ENCODE measurements around the gene C10orf88.
A peak's percentile ranks its signal among the peaks of the same experiment; 100 is the strongest.

Gene C10orf88

GRCh38 chr10:122981066-122981464 lies 27.0 kb upstream of the C10orf88 start:
- no peaks in the 10 kb centered on the region for H3K9me2 ChIP-seq (replicated peaks; ENCODE audit: control insufficient read depth, low read length)
- H3K27me3 ChIP-seq (ENCODE audit: control insufficient read depth, low read length) = no peaks in the 10 kb centered on the region
- peak overlapping the region; percentile 92 for H3K4me3 ChIP-seq (ENCODE audit: low read length)
- H3K4me1 ChIP-seq (ENCODE audit: control insufficient read depth, low read length) = peaks cover 18% of the 10 kb centered on the region
- H3K9me3 ChIP-seq (ENCODE audit: control insufficient read depth, insufficient read depth, low read length) = no peaks in the 10 kb centered on the region
- TF ChIP-seq CTCF (IDR thresholded peaks at IDR 0.05; ENCODE audit: low read depth, low read length, poor library complexity, severe bottlenecking) = peak; percentile 45
- no peak for TF ChIP-seq EZH2phosphoT487 (IDR thresholded peaks at IDR 0.05; ENCODE audit: borderline replicate concordance, low read length)
- no peaks in the 10 kb centered on the region for H4K20me1 ChIP-seq (ENCODE audit: control insufficient read depth, insufficient read depth, low read depth, low read length)
- no peaks in the 10 kb centered on the region for H3F3A ChIP-seq (ENCODE audit: control insufficient read depth, insufficient read depth)
- peaks cover 2% of the 10 kb centered on the region; the same call in 1 of the 2 replicates for H3K79me2 ChIP-seq (ENCODE audit: control insufficient read depth, low read length)
- H3K36me3 ChIP-seq (ENCODE audit: control insufficient read depth, low read length) = peaks cover 6% of the 10 kb centered on the region
- H3K4me2 ChIP-seq (ENCODE audit: low read length) = peak overlapping the region; percentile 100
- H3K27ac ChIP-seq (ENCODE audit: low read depth, low read length) = peak overlapping the region; percentile 18; the same call in 1 of the 2 replicates

- Histone ChIP-seq H3K4me3 (ENCODE audit: low read length) (peak within 1 kb of the TSS; percentile 92), H3K9me3 (ENCODE audit: control insufficient read depth, insufficient read depth, low read length) (no peaks in the 10 kb centered on the region), H3K79me2 (ENCODE audit: control insufficient read depth, low read length) (peaks cover 2% of the 10 kb centered on the region; the same call in 1 of the 2 replicates), H3K27ac (ENCODE audit: low read depth, low read length) (peak within 1 kb of the TSS; percentile 76), H3K4me1 (ENCODE audit: control insufficient read depth, low read length) (peaks cover 18% of the 10 kb centered on the region), H4K20me1 (ENCODE audit: control insufficient read depth, insufficient read depth, low read depth, low read length) (no peaks in the 10 kb centered on the region), H3K36me3 (ENCODE audit: control insufficient read depth, low read length) (peaks cover 6% of the 10 kb centered on the region), H3F3A (ENCODE audit: control insufficient read depth, insufficient read depth) (no peaks in the 10 kb centered on the region), H3K9me2 (replicated peaks; ENCODE audit: control insufficient read depth, low read length) (no peaks in the 10 kb centered on the region), H3K27me3 (ENCODE audit: control insufficient read depth, low read length) (no peaks in the 10 kb centered on the region), H3K4me2 (ENCODE audit: low read length) (peak within 1 kb of the TSS; percentile 100)
- TF ChIP-seq CTCF (IDR thresholded peaks at IDR 0.05; ENCODE audit: low read depth, low read length, poor library complexity, severe bottlenecking) (peak; percentile 79), EZH2phosphoT487 (IDR thresholded peaks at IDR 0.05; ENCODE audit: borderline replicate concordance, low read length) (no peak)
Observed at GRCh38 chr10:122980209-122981065, 26.4 kb upstream of the C10orf88 start, which contains the start of gene PSTK. TSS of gene PSTK (plus strand) at chr10:122980401. CDS start at chr10:122980480, 79 bp downstream.

GRCh38 chr10:122974543-122975064 lies 20.6 kb upstream of the C10orf88 start:
- no peak for TF ChIP-seq CTCF (IDR thresholded peaks at IDR 0.05; ENCODE audit: low read depth, low read length, poor library complexity, severe bottlenecking)
- no peak for TF ChIP-seq EZH2phosphoT487 (IDR thresholded peaks at IDR 0.05; ENCODE audit: borderline replicate concordance, low read length)
- Histone ChIP-seq H4K20me1 (ENCODE audit: control insufficient read depth, insufficient read depth, low read depth, low read length) (no peaks in the 10 kb centered on the region), H3F3A (ENCODE audit: control insufficient read depth, insufficient read depth) (no peaks in the 10 kb centered on the region), H3K36me3 (ENCODE audit: control insufficient read depth, low read length) (no peaks in the 10 kb centered on the region), H3K27ac (ENCODE audit: low read depth, low read length) (no peak overlapping the region), H3K4me3 (ENCODE audit: low read length) (no peak overlapping the region), H3K9me2 (replicated peaks; ENCODE audit: control insufficient read depth, low read length) (no peaks in the 10 kb centered on the region), H3K9me3 (ENCODE audit: control insufficient read depth, insufficient read depth, low read length) (no peaks in the 10 kb centered on the region), H3K4me2 (ENCODE audit: low read length) (no peak overlapping the region), H3K79me2 (ENCODE audit: control insufficient read depth, low read length) (no peaks in the 10 kb centered on the region), H3K4me1 (ENCODE audit: control insufficient read depth, low read length) (peaks cover 9% of the 10 kb centered on the region), H3K27me3 (ENCODE audit: control insufficient read depth, low read length) (no peaks in the 10 kb centered on the region)

All from DOHH2 (cell line).